ENCODE measurements around the gene TRAFD1. TPM values are rescaled to one million over a fixed set of nuclear protein-coding genes. Genes with fewer than 3 reads are reported as not detected.

The TRAFD1 gene
- total and polyA plus RNA-seq, 2 experiments from 2014 or later: 17.4 to 30.4 TPM

DNA sequence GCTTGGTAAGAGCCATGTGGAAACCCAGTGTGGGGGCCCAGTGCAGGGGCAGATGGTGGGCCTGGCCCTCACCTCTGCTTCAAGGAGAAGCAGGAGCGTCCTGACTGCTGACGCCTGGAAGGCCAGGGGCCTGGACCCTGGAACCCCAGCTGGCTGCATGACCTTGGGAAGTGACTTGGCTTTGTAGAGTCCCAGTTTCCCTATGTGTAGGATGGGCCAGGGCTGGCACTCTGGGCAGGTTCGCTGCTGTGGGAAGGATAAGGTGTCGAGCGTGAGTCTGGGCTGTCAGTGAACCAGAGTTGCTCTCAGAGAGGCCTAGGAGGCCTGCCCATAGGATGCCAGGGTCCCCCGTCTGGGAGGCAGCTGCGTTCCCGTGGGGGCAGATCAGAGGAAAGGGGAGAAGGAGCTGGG lies 43.2 kb downstream of the TRAFD1 start (continued):
- TF ChIP-seq, protein P1, sequence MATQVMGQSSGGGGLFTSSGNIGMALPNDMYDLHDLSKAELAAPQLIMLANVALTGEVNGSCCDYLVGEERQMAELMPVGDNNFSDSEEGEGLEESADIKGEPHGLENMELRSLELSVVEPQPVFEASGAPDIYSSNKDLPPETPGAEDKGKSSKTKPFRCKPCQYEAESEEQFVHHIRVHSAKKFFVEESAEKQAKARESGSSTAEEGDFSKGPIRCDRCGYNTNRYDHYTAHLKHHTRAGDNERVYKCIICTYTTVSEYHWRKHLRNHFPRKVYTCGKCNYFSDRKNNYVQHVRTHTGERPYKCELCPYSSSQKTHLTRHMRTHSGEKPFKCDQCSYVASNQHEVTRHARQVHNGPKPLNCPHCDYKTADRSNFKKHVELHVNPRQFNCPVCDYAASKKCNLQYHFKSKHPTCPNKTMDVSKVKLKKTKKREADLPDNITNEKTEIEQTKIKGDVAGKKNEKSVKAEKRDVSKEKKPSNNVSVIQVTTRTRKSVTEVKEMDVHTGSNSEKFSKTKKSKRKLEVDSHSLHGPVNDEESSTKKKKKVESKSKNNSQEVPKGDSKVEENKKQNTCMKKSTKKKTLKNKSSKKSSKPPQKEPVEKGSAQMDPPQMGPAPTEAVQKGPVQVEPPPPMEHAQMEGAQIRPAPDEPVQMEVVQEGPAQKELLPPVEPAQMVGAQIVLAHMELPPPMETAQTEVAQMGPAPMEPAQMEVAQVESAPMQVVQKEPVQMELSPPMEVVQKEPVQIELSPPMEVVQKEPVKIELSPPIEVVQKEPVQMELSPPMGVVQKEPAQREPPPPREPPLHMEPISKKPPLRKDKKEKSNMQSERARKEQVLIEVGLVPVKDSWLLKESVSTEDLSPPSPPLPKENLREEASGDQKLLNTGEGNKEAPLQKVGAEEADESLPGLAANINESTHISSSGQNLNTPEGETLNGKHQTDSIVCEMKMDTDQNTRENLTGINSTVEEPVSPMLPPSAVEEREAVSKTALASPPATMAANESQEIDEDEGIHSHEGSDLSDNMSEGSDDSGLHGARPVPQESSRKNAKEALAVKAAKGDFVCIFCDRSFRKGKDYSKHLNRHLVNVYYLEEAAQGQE (IDR thresholded peaks at IDR 0.05; ENCODE audit: unreplicated experiment): no peak
- TF ChIP-seq JUNB (IDR thresholded peaks at IDR 0.05; ENCODE audit: unreplicated experiment) (no peak), POLR2AphosphoS5 (IDR thresholded peaks at IDR 0.05; ENCODE audit: low read depth) (no peak), CREB1 (CRISPR knock-in tag; IDR thresholded peaks at IDR 0.05; ENCODE audit: low read depth) (no peak)

DNA sequence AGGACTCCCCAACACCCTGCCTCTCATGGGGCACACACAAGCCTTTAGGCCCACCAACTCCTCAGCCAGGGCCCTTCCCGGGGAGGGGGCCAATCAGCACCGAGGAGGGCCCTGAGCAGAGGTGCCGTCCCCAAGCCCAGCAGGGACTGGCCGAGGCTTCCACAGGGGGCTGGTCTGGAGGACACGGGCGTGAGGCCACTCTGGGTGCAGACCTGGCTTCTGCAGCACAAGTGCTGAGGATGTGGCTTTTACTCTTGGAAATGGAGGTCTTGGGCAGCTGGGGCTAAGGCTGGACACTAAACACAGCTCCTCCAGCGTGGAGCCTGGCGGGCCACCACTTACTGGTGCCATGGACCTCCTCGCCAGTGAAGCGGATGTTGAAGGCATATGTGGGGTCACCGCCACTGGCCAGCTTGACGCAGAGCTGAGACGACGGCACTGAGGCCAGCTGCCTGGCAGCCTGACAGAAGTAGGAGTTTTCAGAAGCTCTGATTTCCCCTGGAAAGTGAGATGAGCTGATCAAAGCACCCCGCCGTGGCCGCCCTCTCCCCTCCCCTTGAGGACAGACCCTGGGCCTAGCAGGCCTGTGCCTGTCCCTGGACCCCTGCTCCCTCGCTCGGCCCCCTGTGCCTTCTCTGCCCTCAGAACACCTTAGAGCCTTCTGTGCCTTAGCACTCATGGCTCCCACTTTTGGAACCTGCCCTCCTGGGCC lies 44.0 kb downstream of the TRAFD1 start:
- Histone ChIP-seq H3K27me3 (ENCODE audit: insufficient read depth) (no peaks in the 10 kb centered on the region), H3K4me1 (ENCODE audit: insufficient read depth) (no peaks in the 10 kb centered on the region), H3K27ac (ENCODE audit: low read depth) (no peak overlapping the region), H3K4me3 (no peak overlapping the region), H4K20me1 (replicated peaks; ENCODE audit: insufficient read depth) (no peaks in the 10 kb centered on the region), H3K4me2 (no peak overlapping the region), H2AFZ (no peak overlapping the region), H3K79me2 (replicated peaks; ENCODE audit: insufficient read depth) (no peaks in the 10 kb centered on the region), H3K9me2 (ENCODE audit: insufficient read depth) (no peaks in the 10 kb centered on the region), H3K36me3 (ENCODE audit: insufficient read depth) (no peaks in the 10 kb centered on the region; the same call in 1 of the 2 replicates), H3F3A (replicated peaks; ENCODE audit: low read depth) (no peaks in the 10 kb centered on the region)
- Mint-ChIP-seq H3K4me3 (no peak overlapping the region), H3K27me3 (ENCODE audit: insufficient read depth, low read depth, poor library complexity) (peaks cover 16% of the 10 kb centered on the region), H3K36me3 (ENCODE audit: low read depth) (peaks cover 12% of the 10 kb centered on the region; the same call in 2 of the 3 replicates), H3K9me3 (no peaks in the 10 kb centered on the region), H3K4me1 (peaks cover 3% of the 10 kb centered on the region; the same call in 1 of the 3 replicates), H3K27ac (0 out of 2 replicates have a peak overlapping the region, but pooled peaks have one; percentile 74)
- DNase-seq (ENCODE audit: low spot score) (no peak), ATAC-seq (no peak)
- TF ChIP-seq ZNF114 (CRISPR knock-in tag; IDR thresholded peaks at IDR 0.05) (no peak), POLR2AphosphoS5 (IDR thresholded peaks at IDR 0.05; ENCODE audit: low read depth) (no peak), EZH2phosphoT487 (IDR thresholded peaks at IDR 0.05; ENCODE audit: unreplicated experiment) (no peak), NANOG (IDR thresholded peaks at IDR 0.05; ENCODE audit: borderline replicate concordance) (no peak), ZNF331 (CRISPR knock-in tag; IDR thresholded peaks at IDR 0.05; ENCODE audit: low read depth) (no peak)
- TF ChIP-seq, protein P2, sequence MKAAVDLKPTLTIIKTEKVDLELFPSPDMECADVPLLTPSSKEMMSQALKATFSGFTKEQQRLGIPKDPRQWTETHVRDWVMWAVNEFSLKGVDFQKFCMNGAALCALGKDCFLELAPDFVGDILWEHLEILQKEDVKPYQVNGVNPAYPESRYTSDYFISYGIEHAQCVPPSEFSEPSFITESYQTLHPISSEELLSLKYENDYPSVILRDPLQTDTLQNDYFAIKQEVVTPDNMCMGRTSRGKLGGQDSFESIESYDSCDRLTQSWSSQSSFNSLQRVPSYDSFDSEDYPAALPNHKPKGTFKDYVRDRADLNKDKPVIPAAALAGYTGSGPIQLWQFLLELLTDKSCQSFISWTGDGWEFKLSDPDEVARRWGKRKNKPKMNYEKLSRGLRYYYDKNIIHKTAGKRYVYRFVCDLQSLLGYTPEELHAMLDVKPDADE (IDR thresholded peaks at IDR 0.05): no peak
- TF ChIP-seq, protein P3, sequence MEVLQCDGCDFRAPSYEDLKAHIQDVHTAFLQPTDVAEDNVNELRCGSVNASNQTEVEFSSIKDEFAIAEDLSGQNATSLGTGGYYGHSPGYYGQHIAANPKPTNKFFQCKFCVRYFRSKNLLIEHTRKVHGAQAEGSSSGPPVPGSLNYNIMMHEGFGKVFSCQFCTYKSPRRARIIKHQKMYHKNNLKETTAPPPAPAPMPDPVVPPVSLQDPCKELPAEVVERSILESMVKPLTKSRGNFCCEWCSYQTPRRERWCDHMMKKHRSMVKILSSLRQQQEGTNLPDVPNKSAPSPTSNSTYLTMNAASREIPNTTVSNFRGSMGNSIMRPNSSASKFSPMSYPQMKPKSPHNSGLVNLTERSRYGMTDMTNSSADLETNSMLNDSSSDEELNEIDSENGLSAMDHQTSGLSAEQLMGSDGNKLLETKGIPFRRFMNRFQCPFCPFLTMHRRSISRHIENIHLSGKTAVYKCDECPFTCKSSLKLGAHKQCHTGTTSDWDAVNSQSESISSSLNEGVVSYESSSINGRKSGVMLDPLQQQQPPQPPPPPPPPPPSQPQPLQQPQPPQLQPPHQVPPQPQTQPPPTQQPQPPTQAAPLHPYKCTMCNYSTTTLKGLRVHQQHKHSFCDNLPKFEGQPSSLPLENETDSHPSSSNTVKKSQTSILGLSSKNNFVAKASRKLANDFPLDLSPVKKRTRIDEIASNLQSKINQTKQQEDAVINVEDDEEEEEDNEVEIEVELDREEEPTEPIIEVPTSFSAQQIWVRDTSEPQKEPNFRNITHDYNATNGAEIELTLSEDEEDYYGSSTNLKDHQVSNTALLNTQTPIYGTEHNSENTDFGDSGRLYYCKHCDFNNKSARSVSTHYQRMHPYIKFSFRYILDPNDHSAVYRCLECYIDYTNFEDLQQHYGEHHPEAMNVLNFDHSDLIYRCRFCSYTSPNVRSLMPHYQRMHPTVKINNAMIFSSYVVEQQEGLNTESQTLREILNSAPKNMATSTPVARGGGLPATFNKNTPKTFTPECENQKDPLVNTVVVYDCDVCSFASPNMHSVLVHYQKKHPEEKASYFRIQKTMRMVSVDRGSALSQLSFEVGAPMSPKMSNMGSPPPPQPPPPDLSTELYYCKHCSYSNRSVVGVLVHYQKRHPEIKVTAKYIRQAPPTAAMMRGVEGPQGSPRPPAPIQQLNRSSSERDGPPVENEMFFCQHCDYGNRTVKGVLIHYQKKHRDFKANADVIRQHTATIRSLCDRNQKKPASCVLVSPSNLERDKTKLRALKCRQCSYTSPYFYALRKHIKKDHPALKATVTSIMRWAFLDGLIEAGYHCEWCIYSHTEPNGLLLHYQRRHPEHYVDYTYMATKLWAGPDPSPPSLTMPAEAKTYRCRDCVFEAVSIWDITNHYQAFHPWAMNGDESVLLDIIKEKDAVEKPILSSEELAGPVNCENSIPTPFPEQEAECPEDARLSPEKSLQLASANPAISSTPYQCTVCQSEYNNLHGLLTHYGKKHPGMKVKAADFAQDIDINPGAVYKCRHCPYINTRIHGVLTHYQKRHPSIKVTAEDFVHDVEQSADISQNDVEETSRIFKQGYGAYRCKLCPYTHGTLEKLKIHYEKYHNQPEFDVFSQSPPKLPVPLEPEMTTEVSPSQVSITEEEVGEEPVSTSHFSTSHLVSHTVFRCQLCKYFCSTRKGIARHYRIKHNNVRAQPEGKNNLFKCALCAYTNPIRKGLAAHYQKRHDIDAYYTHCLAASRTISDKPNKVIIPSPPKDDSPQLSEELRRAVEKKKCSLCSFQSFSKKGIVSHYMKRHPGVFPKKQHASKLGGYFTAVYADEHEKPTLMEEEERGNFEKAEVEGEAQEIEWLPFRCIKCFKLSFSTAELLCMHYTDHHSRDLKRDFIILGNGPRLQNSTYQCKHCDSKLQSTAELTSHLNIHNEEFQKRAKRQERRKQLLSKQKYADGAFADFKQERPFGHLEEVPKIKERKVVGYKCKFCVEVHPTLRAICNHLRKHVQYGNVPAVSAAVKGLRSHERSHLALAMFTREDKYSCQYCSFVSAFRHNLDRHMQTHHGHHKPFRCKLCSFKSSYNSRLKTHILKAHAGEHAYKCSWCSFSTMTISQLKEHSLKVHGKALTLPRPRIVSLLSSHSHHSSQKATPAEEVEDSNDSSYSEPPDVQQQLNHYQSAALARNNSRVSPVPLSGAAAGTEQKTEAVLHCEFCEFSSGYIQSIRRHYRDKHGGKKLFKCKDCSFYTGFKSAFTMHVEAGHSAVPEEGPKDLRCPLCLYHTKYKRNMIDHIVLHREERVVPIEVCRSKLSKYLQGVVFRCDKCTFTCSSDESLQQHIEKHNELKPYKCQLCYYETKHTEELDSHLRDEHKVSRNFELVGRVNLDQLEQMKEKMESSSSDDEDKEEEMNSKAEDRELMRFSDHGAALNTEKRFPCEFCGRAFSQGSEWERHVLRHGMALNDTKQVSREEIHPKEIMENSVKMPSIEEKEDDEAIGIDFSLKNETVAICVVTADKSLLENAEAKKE (CRISPR knock-in tag; IDR thresholded peaks at IDR 0.05): no peak
